ES-I3 (cell line): ENCODE measurements around the gene TTC9.

Experiments
- H3K36me3 ChIP-seq: 2 replicates; pipeline ENCODE4 v1.6.1; 2013; ENCODE audit warnings: mild to moderate bottlenecking, low read length, control low read depth, moderate library complexity; ENCODE audit not compliant: insufficient read depth
- H3K4me1 ChIP-seq: 2 replicates; pipeline ENCODE4 v1.6.1; 2013; ENCODE audit warnings: mild to moderate bottlenecking, control low read depth, low read length; ENCODE audit not compliant: insufficient read depth
- H3K9ac ChIP-seq: 2 replicates; pipeline ENCODE4 v1.6.1; 2013; ENCODE audit warnings: low read depth, mild to moderate bottlenecking, low read length, moderate library complexity
- H3K9me3 ChIP-seq: 2 replicates; pipeline ENCODE4 v1.6.1; 2013; ENCODE audit warnings: mild to moderate bottlenecking, low read length, moderate library complexity; ENCODE audit not compliant: control insufficient read depth, insufficient read depth

Gene TTC9

DNA sequence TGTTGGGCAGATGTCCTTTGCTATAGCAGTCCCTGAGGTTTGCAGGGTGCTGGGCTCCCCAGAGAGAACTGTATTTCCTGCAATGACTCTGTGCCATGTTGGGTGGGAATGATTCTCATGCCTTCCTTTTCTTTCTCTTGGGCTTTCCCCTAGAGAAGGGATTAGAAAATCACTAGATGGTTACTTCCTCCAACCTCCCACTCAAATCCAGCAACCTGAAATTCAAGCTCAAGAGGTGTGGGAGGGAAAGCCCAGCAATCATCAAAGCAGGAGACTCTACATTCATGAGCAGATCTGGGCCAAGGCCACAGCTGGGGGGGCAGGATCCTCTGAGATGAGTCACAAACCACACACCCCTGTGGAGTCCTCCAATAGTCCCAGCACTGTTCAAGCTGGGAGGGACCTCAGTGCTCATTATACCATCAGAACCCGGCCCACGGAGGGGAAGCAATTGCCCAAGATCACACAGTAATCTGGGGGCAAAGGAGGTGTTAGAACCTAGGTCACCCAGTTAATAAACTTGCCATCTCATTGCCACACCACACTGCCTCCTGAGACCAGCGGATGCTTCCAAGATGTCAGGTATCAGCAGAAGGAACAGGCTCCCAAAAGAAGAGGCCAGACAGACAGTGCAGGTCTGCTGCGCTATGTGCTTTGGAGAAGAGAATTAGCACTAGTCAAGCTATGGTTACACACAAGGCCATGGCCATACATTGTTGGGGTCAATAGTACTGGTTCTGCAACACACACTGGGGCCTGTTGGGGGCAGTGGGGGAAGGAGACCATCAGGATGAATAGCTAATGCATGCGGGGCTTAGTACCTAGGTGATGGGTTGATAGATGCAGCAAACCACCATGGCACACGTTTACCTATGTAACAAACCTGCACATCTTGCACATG lies 65.7 kb downstream of the TTC9 start:
- no peaks in the 10 kb centered on the region for H3K9me3 ChIP-seq
- no peak overlapping the region for H3K9ac ChIP-seq
- no peaks in the 10 kb centered on the region for H3K36me3 ChIP-seq
- peaks cover 41% of the 10 kb centered on the region for H3K4me1 ChIP-seq

DNA sequence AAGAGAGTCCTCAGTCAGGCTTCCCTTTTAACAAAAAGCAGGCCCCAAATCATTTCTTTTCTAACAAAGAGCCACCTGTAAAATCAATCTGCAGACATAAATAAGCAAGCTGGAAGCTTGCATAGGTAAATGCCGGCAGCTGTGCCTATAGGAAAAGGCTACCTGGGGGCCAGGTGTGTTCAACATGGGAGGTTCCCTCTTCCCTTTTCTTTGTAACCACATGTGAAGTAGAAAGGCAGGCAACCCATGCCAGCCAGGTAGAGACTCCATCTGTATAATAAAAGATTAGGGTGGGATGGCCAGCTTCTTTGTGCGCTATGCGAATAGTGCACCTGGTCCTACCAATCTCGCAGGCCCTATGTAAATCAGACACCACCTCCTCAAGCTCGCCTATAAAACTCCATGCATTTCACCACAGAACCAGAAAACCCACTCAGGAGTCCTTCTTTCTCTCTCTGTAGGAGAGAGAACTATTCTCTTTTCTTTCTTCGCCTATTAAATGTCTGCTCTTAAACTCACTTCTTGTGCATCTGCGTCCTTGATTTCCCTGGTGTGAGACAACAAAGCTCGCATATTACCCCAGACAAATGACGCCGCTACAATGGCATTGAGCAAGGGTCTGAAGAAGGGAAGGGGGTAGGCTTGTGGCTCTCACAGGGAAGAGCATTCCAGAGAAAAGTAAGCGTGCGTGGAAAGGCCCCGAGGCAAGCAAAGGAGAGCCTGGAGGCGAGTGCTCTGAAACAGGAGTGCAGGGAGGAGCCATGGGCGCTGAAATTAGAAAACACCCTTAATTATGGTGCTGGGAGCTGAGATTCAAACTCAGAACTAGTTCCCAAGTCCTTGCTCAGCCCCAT lies 67.2 kb downstream of the TTC9 start:
- no peaks in the 10 kb centered on the region for H3K36me3 ChIP-seq
- H3K9me3 ChIP-seq = no peaks in the 10 kb centered on the region
- H3K9ac ChIP-seq = peak overlapping the region; percentile 15; the same call in 1 of the 2 replicates
- peaks cover 52% of the 10 kb centered on the region for H3K4me1 ChIP-seq

GRCh38 chr14:70709726-70710382 lies 68.1 kb downstream of the TTC9 start:
- H3K36me3 ChIP-seq = no peaks in the 10 kb centered on the region
- no peak overlapping the region for H3K9ac ChIP-seq
- H3K9me3 ChIP-seq = no peaks in the 10 kb centered on the region
- peaks cover 53% of the 10 kb centered on the region for H3K4me1 ChIP-seq

- H3K9ac ChIP-seq = no peak overlapping the region
- no peaks in the 10 kb centered on the region for H3K9me3 ChIP-seq
- H3K4me1 ChIP-seq = peaks cover 44% of the 10 kb centered on the region
- no peaks in the 10 kb centered on the region for H3K36me3 ChIP-seq
These were observed 69.7 kb downstream of the TTC9 start for GRCh38 chr14:70711451-70711850.

- Histone ChIP-seq H3K36me3 (no peaks in the 10 kb centered on the region), H3K9ac (no peak overlapping the region), H3K4me1 (peaks cover 30% of the 10 kb centered on the region), H3K9me3 (no peaks in the 10 kb centered on the region)
These were observed 71.4 kb downstream of the TTC9 start for GRCh38 chr14:70713096-70713495.

- H3K36me3 ChIP-seq = no peaks in the 10 kb centered on the region
- no peaks in the 10 kb centered on the region for H3K9me3 ChIP-seq
- peaks cover 25% of the 10 kb centered on the region for H3K4me1 ChIP-seq
- H3K9ac ChIP-seq = no peak overlapping the region
These were observed 71.8 kb downstream of the TTC9 start for GRCh38 chr14:70713511-70713916.

DNA sequence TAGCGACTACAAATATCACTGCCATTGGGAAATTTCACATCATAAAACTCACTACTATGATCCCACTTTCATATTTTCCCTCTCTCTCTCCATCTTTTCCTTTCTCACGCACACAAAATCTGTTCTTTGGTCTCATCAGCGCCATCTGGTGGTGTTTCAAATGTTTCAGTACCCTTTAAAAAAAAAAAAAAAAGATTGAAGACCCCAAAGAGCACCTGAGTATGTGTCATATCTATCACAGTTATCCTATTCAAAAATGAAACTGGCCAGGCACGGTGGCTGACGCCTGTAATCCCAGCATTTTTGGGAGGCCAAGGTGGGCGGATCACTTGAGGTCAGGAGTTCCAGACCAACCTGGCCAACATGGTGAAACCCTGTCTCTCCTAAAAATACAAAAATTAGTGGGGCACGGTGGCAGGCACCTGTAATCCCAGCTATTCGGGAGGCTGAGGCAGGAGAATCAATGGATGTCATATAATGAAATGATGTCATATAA lies 72.4 kb downstream of the TTC9 start:
- Histone ChIP-seq H3K9me3 (no peaks in the 10 kb centered on the region), H3K4me1 (peaks cover 24% of the 10 kb centered on the region), H3K9ac (no peak overlapping the region), H3K36me3 (no peaks in the 10 kb centered on the region)

DNA sequence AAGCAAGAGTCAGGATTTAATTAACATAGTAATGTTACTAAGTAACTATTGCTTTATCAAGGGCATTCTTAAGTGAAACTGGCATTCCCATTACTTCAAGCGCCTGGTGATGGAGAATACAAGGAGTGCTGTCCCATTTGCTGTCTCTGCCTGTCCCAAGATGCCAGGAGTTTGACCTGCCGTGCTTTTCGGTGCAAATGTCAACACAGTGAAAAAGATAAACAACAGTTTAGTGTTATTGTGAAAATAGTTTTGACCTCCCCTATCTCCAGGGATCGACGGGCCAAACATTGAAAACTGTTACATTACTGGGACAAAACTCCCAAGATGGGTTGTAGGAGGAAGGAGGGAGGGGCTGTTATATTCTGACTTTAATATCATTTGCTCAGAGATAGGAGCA lies 74.8 kb downstream of the TTC9 start:
- Histone ChIP-seq H3K9me3 (no peaks in the 10 kb centered on the region), H3K4me1 (peaks cover 12% of the 10 kb centered on the region; the same call in 1 of the 2 replicates), H3K9ac (no peak overlapping the region), H3K36me3 (no peaks in the 10 kb centered on the region)

GRCh38 chr14:70716958-70717357 lies 75.2 kb downstream of the TTC9 start:
- no peak overlapping the region for H3K9ac ChIP-seq
- no peaks in the 10 kb centered on the region for H3K36me3 ChIP-seq
- H3K4me1 ChIP-seq = peaks cover 12% of the 10 kb centered on the region; the same call in 1 of the 2 replicates
- no peaks in the 10 kb centered on the region for H3K9me3 ChIP-seq

DNA sequence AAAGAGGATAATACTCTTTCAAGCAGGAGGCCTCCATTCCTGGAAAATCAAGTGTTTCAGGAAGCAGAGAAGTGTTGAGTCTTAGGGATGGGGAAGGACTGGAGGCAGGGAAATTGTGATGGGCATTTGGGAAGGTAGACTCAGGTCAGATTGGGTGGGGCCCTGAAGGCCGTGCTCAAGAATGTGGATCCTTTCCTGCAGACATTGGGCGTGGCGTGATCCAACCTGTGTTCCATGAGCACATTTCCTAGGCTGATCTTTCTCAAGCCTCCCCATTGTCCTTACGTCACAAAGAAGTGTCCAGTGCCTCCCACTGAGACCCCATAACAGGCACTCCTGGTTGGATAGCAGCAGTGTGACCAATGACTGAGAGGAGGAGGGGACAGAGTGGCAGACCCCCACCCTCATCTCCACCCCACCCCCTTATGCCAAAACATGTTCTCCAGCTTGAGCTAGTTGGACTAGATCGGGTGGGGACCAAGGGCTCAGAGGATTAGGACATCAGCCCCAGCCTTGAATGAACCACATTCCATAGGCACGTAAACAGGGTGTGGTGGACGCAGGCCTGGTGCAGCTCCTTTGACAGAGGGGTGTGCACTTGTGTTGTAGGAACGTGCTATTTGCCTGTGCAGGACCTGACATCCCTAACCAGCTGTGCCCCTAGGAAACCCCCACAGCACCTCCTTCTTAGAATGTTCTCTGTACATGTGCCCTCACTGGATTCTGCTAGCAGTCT lies 76.8 kb downstream of the TTC9 start:
- Histone ChIP-seq H3K9ac (no peak overlapping the region), H3K36me3 (no peaks in the 10 kb centered on the region), H3K4me1 (peaks cover 4% of the 10 kb centered on the region; the same call in 1 of the 2 replicates), H3K9me3 (no peaks in the 10 kb centered on the region)

DNA sequence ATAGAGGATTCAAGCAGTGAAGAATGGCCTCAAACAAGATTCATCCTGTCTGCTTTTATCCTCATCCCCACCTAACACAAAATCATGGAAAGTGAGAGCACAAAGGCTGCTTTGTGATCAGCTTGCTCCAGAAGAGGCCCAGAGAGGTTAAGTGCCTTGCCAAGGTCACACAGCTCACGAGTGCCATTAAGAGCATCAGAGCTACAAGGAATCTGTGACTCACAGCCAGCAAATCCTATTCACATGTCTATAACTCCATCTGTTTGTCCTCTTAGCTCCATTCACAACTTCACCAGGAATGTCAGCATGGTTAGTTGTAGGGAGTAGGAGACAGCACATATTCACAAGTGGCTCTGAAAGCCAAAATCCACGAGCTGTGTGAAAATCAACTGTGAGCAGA lies 79.8 kb downstream of the TTC9 start:
- Histone ChIP-seq H3K4me1 (no peaks in the 10 kb centered on the region), H3K9me3 (no peaks in the 10 kb centered on the region), H3K9ac (no peak overlapping the region)

DNA sequence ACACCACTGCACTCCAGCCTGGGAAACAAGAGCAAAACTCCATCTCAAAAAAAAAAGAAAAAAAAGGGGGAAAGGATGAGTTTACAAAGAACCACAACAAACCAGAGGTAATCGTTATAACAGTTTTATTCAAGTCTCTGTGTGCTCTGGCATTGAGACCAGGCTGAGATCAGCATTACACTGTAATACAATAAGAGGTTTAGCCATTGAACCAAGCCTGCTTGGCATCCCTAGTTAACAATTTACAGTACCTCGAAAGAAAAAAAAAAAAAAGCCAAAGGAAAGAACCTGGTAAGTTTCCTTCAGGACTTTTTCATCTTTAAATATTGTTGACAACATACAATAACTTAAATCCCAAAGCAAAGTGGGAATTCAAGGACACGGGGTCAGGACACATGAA lies 80.7 kb downstream of the TTC9 start:
- Histone ChIP-seq H3K9ac (no peak overlapping the region), H3K4me1 (no peaks in the 10 kb centered on the region), H3K36me3 (no peaks in the 10 kb centered on the region), H3K9me3 (no peaks in the 10 kb centered on the region)

More for the DNA sequence above, 79.8 kb downstream of the TTC9 start:
- H3K36me3 ChIP-seq = no peaks in the 10 kb centered on the region

- no peaks in the 10 kb centered on the region for H3K36me3 ChIP-seq
- no peak overlapping the region for H3K9ac ChIP-seq
- H3K9me3 ChIP-seq = no peaks in the 10 kb centered on the region
- H3K4me1 ChIP-seq = no peaks in the 10 kb centered on the region
These were observed 81.6 kb downstream of the TTC9 start for GRCh38 chr14:70723276-70723675.

- Histone ChIP-seq H3K4me1 (no peaks in the 10 kb centered on the region), H3K9ac (no peak overlapping the region), H3K9me3 (no peaks in the 10 kb centered on the region), H3K36me3 (no peaks in the 10 kb centered on the region)
These were observed 82.4 kb downstream of the TTC9 start for GRCh38 chr14:70724110-70724509.
